Activated naive CD4-positive, alpha-beta T cell treated with Interleukin-2 at 50 U/mL for 16 hours (primary cell): ENCODE measurements around the gene ANKDD1B.
A peak's percentile ranks its signal among the peaks of the same experiment; 100 is the strongest.
"Not testable (repeated sequence)": the region's sequence is repeated elsewhere in the genome, so short reads cannot be mapped to it uniquely, and the experiment has no call there.

ENCODE experiments used
- DNase-seq: peaks from one replicate; pipeline ENCODE4 v3.0.0-alpha.2; 2020

ANKDD1B gene

DNA sequence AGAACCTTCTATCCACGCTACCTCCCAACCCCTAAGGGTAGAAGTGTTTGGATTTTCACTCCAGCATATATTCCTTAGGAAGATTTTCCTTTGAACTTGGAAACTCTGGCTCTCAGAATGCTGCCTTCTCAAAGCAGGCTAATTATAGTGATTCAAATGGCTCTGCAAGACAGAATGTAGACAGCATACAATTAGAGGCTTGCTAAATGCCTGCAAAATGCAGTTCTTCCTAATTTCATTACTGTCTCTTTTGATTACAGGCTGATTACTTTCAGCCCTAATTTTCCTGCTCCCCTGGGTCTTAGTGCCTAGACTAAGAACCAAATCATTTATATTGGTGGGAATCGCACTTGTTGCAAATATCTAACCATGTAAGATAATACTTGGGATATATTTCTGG, 50.8 kb downstream of the ANKDD1B start:
- no peak for DNase-seq

GRCh38 chr5:75663579-75664284, 52.5 kb downstream of the ANKDD1B start:
- DNase-seq, result no peak

GRCh38 chr5:75664979-75665378, 53.7 kb downstream of the ANKDD1B start:
- no peak for DNase-seq

DNA sequence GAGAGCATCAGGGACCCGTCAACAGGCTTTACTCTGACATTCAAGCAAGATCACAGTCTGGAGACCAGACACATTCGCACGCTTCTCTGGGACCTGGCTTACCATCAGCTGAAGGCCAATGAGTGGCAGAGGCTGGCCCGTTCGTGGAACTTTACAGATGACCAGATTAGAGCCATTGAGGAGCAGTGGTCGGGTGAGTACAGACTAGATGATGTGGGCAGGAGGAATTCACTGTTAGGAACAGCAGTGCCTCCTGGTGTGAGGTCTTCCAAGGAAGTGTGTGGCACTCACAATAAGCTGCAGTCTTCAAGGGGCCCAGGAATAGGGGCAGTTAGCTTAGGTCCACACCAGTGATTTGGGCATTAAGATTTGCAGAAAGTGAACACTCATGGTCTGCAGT, 55.5 kb downstream of the ANKDD1B start:
- no peak for DNase-seq

- no peak for DNase-seq
Observed at GRCh38 chr5:75667586-75667985, 56.3 kb downstream of the ANKDD1B start.

DNA sequence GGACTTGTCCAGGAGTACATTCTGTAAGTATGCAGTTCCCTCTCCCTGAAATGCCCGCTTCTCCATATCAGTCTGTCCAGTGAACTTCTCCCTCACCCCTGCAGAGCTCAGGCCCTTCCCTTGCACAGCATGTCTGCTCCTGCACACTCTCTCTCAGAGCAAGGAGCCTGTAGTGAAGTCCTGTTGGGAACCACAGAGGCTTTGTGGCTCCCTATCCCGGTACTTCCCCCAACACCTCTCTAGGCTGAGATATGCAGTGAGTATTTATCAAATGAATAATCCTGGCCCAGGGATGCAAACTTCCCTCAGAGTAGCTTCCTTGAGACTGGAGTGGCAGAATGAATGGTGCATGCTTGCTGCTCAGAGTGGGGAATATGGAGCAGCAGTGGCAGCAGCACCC, 57.2 kb downstream of the ANKDD1B start:
- DNase-seq, result no peak

- peak; percentile 60 for DNase-seq
Observed at GRCh38 chr5:75668977-75669689, 57.9 kb downstream of the ANKDD1B start.

DNA sequence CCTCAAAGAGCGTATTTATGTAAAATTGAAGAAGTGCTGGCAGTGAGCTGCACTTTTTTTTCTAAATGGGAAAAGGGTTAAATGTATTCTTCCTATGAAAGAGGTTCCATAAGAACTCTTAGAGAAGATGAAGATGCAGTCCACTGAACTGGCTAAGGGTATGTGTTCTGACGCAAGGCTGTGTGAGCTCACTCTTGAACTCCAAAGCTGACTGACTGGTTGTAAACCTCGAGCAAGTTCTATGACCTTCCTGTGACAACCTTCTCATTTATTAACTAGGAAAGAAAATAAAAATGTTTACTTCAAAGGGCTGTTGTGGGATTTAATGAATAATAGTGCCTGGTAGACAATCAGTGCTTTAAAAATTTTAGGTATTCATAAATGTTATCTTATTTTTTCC, 59.3 kb downstream of the ANKDD1B start:
- DNase-seq, result no peak

DNA sequence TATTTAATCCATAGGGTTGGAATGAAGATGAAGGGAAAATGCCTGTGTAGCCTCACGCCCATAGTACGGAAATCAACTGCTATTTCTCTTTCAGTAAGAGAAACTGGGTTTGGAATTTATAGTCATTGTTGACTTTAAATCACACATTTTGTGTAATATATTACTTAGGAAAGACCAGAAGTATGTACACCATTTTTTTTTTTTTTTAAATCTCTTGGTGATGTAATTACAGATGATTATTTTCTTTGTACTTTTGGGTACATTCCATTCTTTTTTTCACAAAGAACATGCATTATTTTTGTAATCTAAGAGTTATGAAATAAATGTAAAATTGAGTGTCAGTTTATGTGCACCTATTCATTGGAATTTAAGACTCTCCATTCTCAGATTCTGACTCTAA, 60.3 kb downstream of the ANKDD1B start:
- no peak for DNase-seq

- DNase-seq, result no peak
Observed at GRCh38 chr5:75672616-75673015, 61.4 kb downstream of the ANKDD1B start.

DNA sequence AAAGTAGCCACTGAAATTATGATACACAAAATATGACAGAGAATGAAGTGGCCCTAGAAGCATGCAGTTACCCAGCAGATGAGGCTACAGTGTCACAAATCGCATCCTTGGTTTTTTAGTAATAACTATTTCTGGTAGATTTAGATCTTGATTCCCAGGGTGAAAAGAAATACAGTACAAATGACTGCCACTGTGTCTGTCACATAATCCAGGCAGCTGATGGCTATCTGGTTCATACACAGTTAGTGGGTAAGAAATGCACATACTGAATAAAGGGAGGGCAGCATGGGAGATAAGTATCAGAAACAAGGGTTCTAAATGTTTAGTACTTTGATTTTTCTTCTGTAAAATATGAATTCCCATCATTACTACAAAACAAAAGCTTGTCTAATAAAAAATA, 64.5 kb downstream of the ANKDD1B start:
- no peak for DNase-seq

DNA sequence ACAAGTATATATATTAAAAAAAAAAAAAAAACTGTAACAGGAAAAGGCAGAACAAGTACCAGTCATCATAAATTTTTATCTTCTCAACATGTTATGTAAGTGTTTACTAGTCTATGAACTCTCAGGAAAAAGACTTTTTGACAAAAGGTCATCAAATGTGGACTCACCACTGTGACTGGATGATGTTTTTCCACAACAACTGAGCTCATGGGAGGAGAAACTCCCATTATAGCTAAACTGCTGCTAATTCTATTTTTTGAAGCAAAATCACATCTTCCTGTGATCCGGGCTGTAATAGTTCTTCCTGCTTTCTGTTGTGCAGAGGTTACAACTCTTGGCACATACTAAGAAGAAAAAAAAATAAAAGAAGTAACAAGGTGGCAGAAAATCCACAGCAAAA, 66.4 kb downstream of the ANKDD1B start:
- no peak for DNase-seq

DNA sequence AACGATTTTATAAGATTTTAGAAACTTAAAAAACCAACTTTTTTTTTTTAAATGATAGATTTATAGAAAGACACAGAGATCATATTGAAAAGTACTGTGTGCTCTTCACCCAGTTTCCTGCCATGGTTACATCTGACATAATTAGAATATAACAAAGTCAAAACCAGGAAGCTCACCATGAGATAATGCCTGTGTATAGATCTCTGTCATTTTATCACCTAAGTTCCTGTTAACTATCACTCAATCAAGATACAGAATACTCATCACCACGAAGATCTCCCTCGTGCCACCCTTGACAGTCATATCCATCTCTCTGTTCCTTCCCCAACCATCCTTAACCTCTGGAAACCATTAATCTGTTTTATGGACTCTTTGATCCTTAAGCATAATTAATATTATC, 66.9 kb downstream of the ANKDD1B start:
- DNase-seq, result no peak

DNA sequence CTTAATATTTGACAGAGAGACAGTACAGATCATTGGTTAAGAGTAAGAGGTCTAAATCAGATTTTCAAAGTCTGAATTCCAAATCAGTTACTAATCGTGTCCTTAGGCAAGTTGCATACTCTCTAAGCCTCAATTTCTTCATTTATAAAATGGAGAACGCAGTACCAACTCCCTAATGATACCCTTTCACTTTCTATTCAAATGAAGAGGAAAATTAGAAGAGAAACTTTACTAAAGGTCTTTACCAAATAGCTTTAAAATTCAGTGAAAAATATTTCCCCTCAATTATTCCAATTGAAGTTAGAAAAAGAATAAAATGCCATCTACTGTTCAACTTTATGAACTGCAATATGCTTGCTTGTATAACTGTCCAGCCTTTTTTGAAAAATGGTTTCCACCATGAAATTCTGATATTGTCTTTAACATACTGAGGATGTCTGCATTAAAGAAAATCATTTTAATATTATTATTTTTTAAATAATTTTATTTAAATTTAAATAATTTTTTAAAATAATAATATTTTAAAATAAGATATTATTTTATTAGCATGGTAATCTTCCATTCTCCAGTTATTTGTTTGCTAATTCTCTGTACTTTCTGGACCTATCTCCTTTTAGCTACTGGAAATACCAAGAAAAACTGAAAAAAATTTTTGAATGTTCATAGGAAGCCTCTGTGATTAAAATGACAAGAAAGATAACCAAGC, 70.0 kb downstream of the ANKDD1B start:
- DNase-seq, result no peak

DNA sequence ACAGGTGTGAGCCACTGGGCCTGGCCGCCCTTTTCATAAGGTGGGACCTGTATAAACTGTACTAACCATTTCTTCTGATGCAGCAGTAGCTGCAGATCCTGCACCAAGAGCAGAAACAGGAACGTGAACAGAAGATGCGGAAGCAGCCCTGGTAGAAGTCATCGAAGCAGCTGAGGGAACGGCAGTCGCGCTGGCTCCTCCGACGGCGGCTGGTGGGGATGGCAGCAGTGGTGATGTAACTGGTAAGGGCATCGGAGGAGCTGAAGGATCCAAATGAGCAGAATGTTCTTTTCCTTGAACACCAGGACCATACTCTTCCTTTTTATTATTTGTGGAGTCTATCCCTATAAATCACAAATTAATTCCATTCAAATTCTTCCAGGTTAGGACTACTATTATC, 73.9 kb downstream of the ANKDD1B start:
- DNase-seq, result no peak

DNA sequence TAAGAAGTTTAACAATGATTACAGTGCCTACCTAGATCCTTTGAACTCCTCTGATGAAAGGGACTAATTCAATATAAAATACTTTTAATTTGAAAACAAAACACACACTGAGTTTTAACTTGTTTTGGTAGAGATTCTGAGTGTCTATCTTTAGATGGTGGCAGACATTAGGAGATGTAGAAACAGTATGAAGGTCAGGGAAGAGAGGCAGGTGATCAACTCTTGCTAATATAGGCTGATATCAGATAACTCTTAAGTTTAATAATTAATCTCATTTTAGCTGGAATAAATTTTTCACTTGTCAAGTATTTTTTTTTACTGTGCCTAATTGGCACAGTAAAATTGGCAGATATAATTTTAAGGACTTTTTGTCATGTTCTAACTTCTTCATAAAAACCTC, 75.2 kb downstream of the ANKDD1B start:
- DNase-seq, result no peak

- DNase-seq, result no peak
Observed at GRCh38 chr5:75690669-75691068, 79.4 kb downstream of the ANKDD1B start.

GRCh38 chr5:75694781-75695180, 83.5 kb downstream of the ANKDD1B start:
- no peak for DNase-seq

DNA sequence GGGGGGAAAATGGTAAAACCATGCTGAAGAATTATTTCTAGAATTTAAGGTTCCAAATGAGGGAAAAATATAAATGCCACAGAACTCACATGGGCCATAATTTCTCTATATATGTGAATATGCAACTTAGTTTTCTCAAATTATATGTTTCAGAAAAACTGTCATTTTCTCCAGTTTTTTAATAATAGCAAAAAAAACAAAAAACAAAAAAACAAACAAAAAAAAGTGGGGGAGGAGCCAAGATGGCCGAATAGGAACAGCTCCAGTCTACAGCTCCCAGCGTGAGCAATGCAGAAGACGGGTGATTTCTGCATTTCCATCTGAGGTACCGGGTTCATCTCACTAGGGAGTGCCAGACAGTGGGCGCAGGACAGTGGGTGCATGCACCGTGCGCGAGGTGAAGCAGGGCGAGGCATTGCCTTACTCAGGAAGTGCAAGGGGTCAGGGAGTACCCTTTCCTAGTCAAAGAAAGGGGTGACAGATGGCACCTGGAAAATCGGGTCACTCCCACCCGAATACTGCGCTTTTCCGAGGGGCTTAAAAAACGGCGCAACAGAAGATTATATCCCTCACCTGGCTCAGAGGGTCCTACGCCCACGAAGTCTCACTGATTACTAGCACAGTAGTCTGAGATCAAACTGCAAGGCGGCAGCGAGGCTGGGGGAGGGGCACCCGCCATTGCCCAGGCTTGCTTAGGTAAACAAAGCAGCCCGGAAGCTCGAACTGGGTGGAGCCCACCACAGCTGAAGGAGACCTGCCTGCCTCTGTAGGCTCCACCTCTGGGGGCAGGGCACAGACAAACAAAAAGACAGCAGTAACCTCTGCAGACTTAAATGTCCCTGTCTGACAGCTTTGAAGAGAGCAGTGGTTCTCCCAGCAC, 84.5 kb downstream of the ANKDD1B start:
- not testable (repeated sequence) for DNase-seq

DNA sequence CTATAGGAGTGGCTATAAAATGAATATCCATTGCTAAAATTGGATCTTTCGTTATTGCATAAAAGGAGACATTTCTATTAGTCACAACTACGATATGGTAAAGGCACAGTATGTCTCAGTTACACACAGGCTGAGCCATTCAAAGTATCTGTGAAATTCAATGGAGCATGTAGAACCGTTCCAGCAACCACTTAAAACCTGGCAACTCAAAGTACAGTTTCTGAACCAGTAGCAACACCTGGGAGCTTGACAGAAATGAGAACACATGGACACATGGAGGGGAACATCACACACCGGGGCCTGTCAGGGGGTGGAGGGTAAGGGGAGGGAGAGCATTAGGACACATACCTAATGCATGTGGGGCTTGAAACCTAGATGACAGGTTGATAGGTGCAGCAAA, 90.6 kb downstream of the ANKDD1B start:
- DNase-seq, result no peak

DNA sequence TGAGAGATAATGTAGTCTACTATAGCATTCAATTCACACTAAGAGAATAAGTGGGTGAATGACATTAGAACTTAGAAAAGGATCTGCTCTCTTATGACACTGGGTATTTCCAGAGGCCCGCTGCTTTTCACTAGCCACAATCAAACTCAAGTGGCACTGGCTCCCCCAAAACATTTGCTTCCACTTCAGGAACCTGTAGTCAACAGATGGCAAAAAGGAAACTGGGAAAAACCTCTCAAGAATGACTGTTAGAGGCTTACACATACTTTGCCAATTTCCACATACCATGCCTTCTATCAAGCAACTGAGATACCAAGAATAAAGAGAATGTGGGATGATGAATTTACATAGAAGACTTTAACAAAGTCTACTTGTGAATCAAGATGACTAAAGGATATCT, 94.8 kb downstream of the ANKDD1B start:
- DNase-seq, result no peak

DNA sequence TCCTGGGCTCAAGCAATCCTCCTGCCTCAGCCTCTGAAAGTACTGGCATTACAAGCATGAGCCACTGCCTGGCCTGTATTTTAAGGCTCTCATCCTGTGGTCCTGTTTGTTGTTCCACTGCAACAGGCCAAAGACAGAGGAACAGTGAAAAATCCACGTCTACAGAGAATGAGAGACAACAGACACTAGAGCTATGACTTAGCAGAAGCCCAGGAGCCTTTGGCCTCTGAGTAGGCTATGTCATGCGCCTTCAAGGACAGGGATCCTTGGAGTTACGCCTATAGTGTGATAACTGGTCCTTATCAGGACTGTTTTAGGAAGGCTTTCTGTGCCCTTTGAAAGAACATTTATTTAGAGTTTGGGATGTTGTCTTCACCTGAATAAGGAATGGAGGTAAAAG, 95.5 kb downstream of the ANKDD1B start:
- no peak for DNase-seq

DNA sequence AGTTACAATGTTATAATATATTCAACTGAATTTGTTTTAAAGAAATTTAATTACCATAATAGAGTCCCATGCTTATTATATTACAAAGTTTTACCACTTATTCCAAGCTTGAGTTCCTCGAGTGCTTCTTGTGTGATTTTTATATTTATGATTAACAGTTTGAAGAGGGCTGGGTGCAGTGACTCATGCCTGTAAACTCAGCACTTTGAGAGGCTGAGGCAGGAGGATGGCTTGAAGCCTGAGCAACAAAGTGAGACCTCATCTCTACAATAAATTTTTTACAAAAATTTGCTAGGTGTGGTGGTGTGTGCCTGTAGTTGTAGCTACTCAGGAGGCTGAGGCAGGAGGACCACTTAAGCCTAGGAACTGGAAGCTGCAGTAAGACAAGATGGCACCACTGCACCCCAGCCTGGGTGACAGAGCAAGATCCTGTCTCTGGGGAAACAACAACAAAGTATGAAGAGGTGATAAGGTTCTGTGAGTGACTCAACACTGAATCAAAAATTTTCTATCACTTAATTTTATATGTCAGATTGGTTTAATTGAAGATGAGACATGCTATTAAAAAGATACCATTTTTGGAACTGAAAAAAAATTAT, 96.8 kb downstream of the ANKDD1B start:
- DNase-seq, result no peak
